D721Med (cell line): ENCODE data around the gene PPP4C.
"Not testable (repeated sequence)": the region's sequence is repeated elsewhere in the genome, so short reads cannot be mapped to it uniquely, and the experiment has no call there.

Experiments used
- DNase-seq: peaks from one replicate; pipeline ENCODE4 v3.0.0; 2011; ENCODE audit warnings: low spot score; ENCODE audit not compliant: insufficient read length
- FAIRE-seq: peaks from 2 replicates; lab custom pipeline; 2011; peaks lifted over from hg19 to GRCh38; lab: Jason Lieb, UNC
- CTCF ChIP-seq: IDR thresholded peaks from 2 replicates; pipeline ENCODE4 v1.5.1; 2012; ENCODE audit warnings: mild to moderate bottlenecking, control low read depth; ENCODE audit not compliant: insufficient read depth; ENCODE audit errors: missing control alignments

PPP4C gene

GRCh38 chr16:30119428-30119827 is 43.6 kb downstream of the PPP4C start:
- FAIRE-seq (no peak), DNase-seq (no peak)
- TF ChIP-seq CTCF, result no peak

- TF ChIP-seq CTCF, result no peak
- no peak for FAIRE-seq
- no peak for DNase-seq
Observed at GRCh38 chr16:30120340-30121105, 44.7 kb downstream of the PPP4C start.

- FAIRE-seq (no peak), DNase-seq (no peak)
- no peak for TF ChIP-seq CTCF
Observed at GRCh38 chr16:30121741-30122571, 46.2 kb downstream of the PPP4C start.

GRCh38 chr16:30122604-30123160 is 46.9 kb downstream of the PPP4C start:
- FAIRE-seq (no peak), DNase-seq (no peak)
- TF ChIP-seq CTCF, result no peak

- FAIRE-seq (no peak), DNase-seq (no peak)
- TF ChIP-seq CTCF, result no peak
Observed at GRCh38 chr16:30124985-30125379, 49.2 kb downstream of the PPP4C start.

GRCh38 chr16:30125690-30126089 is 49.9 kb downstream of the PPP4C start:
- not testable (repeated sequence) for FAIRE-seq

GRCh38 chr16:30127993-30128392 is 52.2 kb downstream of the PPP4C start:
- no peak for TF ChIP-seq CTCF
- DNase-seq (no peak), FAIRE-seq (no peak)

More at GRCh38 chr16:30125690-30126089, 49.9 kb downstream of the PPP4C start:
- not testable (repeated sequence) for DNase-seq
